Stimulated activated naive B cell treated with anti-CD40 and anti-IgM and Interleukin-4, amounts not matched to agents 10 μg/mL and 1 μg/mL and 100 μg/mL, for 72 hours (primary cell): ENCODE results near the gene TUBGCP2.
"Not testable (repeated sequence)": the region's sequence is repeated elsewhere in the genome, so short reads cannot be mapped to it uniquely, and the experiment has no call there.

Experiments
- ATAC-seq, 2 donors: fragments of 150-1000 bp; cut with Tn5 transposase; replicated peaks; 2 replicates each; pipeline ENCODE4 v1.10.0; 2021; ENCODE audit warnings: moderate library complexity in 1 of 2
- DNase-seq: peaks from one replicate; pipeline ENCODE4 v3.0.0; 2021
- H3K27ac Mint-ChIP-seq: one replicate; pipeline ENCODE4 v1.8.0; 2022; ENCODE audit warnings: mild to moderate bottlenecking, mixed read lengths
- H3K27me3 Mint-ChIP-seq, 2 donors: one replicate each; pipeline ENCODE4 v1.8.0; 2022; ENCODE audit warnings: mixed read lengths in 2 of 2
- H3K36me3 Mint-ChIP-seq, 2 donors: one replicate each; pipeline ENCODE4 v1.8.0; 2022; ENCODE audit warnings: mixed read lengths in 2 of 2, mild to moderate bottlenecking in 1 of 2
- H3K4me1 Mint-ChIP-seq, 2 donors: one replicate each; pipeline ENCODE4 v1.8.0; 2022; ENCODE audit warnings: mixed read lengths in 2 of 2, mild to moderate bottlenecking in 1 of 2
- H3K4me3 Mint-ChIP-seq, 2 donors: one replicate each; pipeline ENCODE4 v1.8.0; 2022; ENCODE audit warnings: mild to moderate bottlenecking in 2 of 2, mixed read lengths in 2 of 2, moderate library complexity in 1 of 2
- H3K9me3 Mint-ChIP-seq, 2 donors: one replicate each; pipeline ENCODE4 v1.8.0; 2022; ENCODE audit warnings: mixed read lengths in 2 of 2, mild to moderate bottlenecking in 1 of 2

TUBGCP2 gene

GRCh38 chr10:133245439-133246235 lies 63.0 kb downstream of the TUBGCP2 start:
- Mint-ChIP-seq H3K36me3 (no peaks in the 10 kb centered on the region), H3K4me1 (peaks cover 24 to 33% of the 10 kb centered on the region in 2 donors), H3K27ac (no peak overlapping the region), H3K27me3 (peaks cover 19 to 25% of the 10 kb centered on the region in 2 donors), H3K4me3 (no peak overlapping the region), H3K9me3 (no peaks in the 10 kb centered on the region)
- ATAC-seq: no peak
- no peak for DNase-seq

- Mint-ChIP-seq H3K4me1 (peaks cover 26 to 50% of the 10 kb centered on the region in 2 donors), H3K9me3 (no peaks in the 10 kb centered on the region), H3K27me3 (peaks cover 17 to 18% of the 10 kb centered on the region in 2 donors), H3K27ac (peak overlapping the region; percentile 27), H3K4me3 (no peak overlapping the region), H3K36me3 (no peaks in the 10 kb centered on the region)
- DNase-seq (no peak), ATAC-seq (no peak)
These were observed 65.1 kb downstream of the TUBGCP2 start for GRCh38 chr10:133243593-133243992.

- Mint-ChIP-seq H3K27me3 (peaks cover 22 to 25% of the 10 kb centered on the region in 2 donors), H3K4me3 (peak overlapping the region; percentile 15 to 51), H3K4me1 (peaks cover 26 to 50% of the 10 kb centered on the region in 2 donors), H3K27ac (peak overlapping the region; percentile 70), H3K9me3 (no peaks in the 10 kb centered on the region), H3K36me3 (no peaks in the 10 kb centered on the region)
- ATAC-seq (no peak), DNase-seq (no peak)
These were observed 65.9 kb downstream of the TUBGCP2 start for GRCh38 chr10:133242611-133243356.

- peak; percentile 64 to 67 for ATAC-seq
- Mint-ChIP-seq H3K36me3 (no peaks in the 10 kb centered on the region), H3K9me3 (no peaks in the 10 kb centered on the region), H3K27ac (no peak overlapping the region), H3K4me3 (peak overlapping the region; percentile 65 to 86), H3K4me1 (peaks cover 26 to 50% of the 10 kb centered on the region in 2 donors), H3K27me3 (peaks cover 21 to 26% of the 10 kb centered on the region in 2 donors)
- no peak for DNase-seq
These were observed 67.0 kb downstream of the TUBGCP2 start for GRCh38 chr10:133241501-133242205.

GRCh38 chr10:133239990-133240389 lies 68.7 kb downstream of the TUBGCP2 start:
- no peak overlapping the region for H3K4me3 Mint-ChIP-seq
- H3K9me3 Mint-ChIP-seq: no peaks in the 10 kb centered on the region
- H3K27me3 Mint-ChIP-seq: peaks cover 27 to 35% of the 10 kb centered on the region in 2 donors

GRCh38 chr10:133238466-133238804 lies 70.2 kb downstream of the TUBGCP2 start:
- Mint-ChIP-seq H3K27me3 (peaks cover 28 to 47% of the 10 kb centered on the region in 2 donors), H3K4me3 (peak overlapping the region in 1 of 2 donors; percentile 5), H3K4me1 (peaks cover 33 to 63% of the 10 kb centered on the region in 2 donors), H3K27ac (no peak overlapping the region), H3K36me3 (no peaks in the 10 kb centered on the region), H3K9me3 (no peaks in the 10 kb centered on the region)
- ATAC-seq (no peak), DNase-seq (no peak)

More at GRCh38 chr10:133239990-133240389, 68.7 kb downstream of the TUBGCP2 start:
- DNase-seq (no peak), ATAC-seq (no peak)
- peaks cover 31 to 61% of the 10 kb centered on the region in 2 donors for H3K4me1 Mint-ChIP-seq
- H3K27ac Mint-ChIP-seq: no peak overlapping the region
- H3K36me3 Mint-ChIP-seq: no peaks in the 10 kb centered on the region

GRCh38 chr10:133237588-133238465 lies 70.8 kb downstream of the TUBGCP2 start, which contains the start of gene VENTX:
Gene VENTX, plus strand, starts transcription at chr10:133237855. Its CDS starts 60 bp downstream, at chr10:133237915.
- H3K9me3 Mint-ChIP-seq: no peaks in the 10 kb centered on the region
- ATAC-seq (no peak), DNase-seq (no peak)
- peaks cover 29 to 57% of the 10 kb centered on the region in 2 donors for H3K4me1 Mint-ChIP-seq
- H3K4me3 Mint-ChIP-seq: peak within 1 kb of the TSS; percentile 57 to 70
- H3K27me3 Mint-ChIP-seq: peaks cover 25 to 48% of the 10 kb centered on the region in 2 donors
- no peaks in the 10 kb centered on the region for H3K36me3 Mint-ChIP-seq
- peak within 1 kb of the TSS; percentile 47 for H3K27ac Mint-ChIP-seq

- Mint-ChIP-seq H3K27ac (peak overlapping the region; percentile 47), H3K27me3 (peaks cover 25 to 53% of the 10 kb centered on the region in 2 donors), H3K36me3 (no peaks in the 10 kb centered on the region), H3K9me3 (no peaks in the 10 kb centered on the region), H3K4me1 (peaks cover 25 to 52% of the 10 kb centered on the region in 2 donors), H3K4me3 (peak overlapping the region; percentile 57 to 70)
- ATAC-seq (no peak), DNase-seq (no peak)
These were observed 71.5 kb downstream of the TUBGCP2 start for GRCh38 chr10:133237241-133237587.

GRCh38 chr10:133236401-133237240 lies 72.1 kb downstream of the TUBGCP2 start:
- H3K27me3 Mint-ChIP-seq: peaks cover 30 to 59% of the 10 kb centered on the region in 2 donors
- H3K36me3 Mint-ChIP-seq: no peaks in the 10 kb centered on the region
- no peak overlapping the region for H3K27ac Mint-ChIP-seq
- peaks cover 22 to 49% of the 10 kb centered on the region in 2 donors for H3K4me1 Mint-ChIP-seq
- DNase-seq: no peak
- H3K4me3 Mint-ChIP-seq: peak overlapping the region in 1 of 2 donors; percentile 30
- H3K9me3 Mint-ChIP-seq: no peaks in the 10 kb centered on the region
- ATAC-seq: no peak

- Mint-ChIP-seq H3K27ac (peak overlapping the region; percentile 65), H3K9me3 (no peaks in the 10 kb centered on the region), H3K36me3 (no peaks in the 10 kb centered on the region), H3K27me3 (peaks cover 37 to 66% of the 10 kb centered on the region in 2 donors), H3K4me1 (peaks cover 19 to 48% of the 10 kb centered on the region in 2 donors), H3K4me3 (peak overlapping the region; percentile 36 to 74)
- no peak for DNase-seq
- no peak for ATAC-seq
These were observed 72.7 kb downstream of the TUBGCP2 start for GRCh38 chr10:133235932-133236331.

GRCh38 chr10:133235265-133235855 lies 73.3 kb downstream of the TUBGCP2 start:
- Mint-ChIP-seq H3K9me3 (no peaks in the 10 kb centered on the region), H3K27me3 (peaks cover 37 to 71% of the 10 kb centered on the region in 2 donors), H3K4me1 (peaks cover 17 to 42% of the 10 kb centered on the region in 2 donors), H3K27ac (peak overlapping the region; percentile 69), H3K4me3 (peak overlapping the region; percentile 69 to 74), H3K36me3 (no peaks in the 10 kb centered on the region)
- no peak for ATAC-seq
- no peak for DNase-seq

- ATAC-seq, H3K9me3 Mint-ChIP-seq, DNase-seq, H3K36me3 Mint-ChIP-seq: not testable (repeated sequence)
- peak overlapping the region; percentile 69 for H3K27ac Mint-ChIP-seq
- peaks cover 37 to 72% of the 10 kb centered on the region in 2 donors for H3K27me3 Mint-ChIP-seq
- H3K4me1 Mint-ChIP-seq: peaks cover 17 to 38% of the 10 kb centered on the region in 2 donors
- peak overlapping the region; percentile 69 to 74 for H3K4me3 Mint-ChIP-seq
These were observed 73.9 kb downstream of the TUBGCP2 start for GRCh38 chr10:133234796-133235195.
